Measurements from ENCODE around the gene OSGEP.
A peak's percentile ranks its signal among the peaks of the same experiment; 100 is the strongest.
"Not testable (repeated sequence)": the region's sequence is repeated elsewhere in the genome, so short reads cannot be mapped to it uniquely, and the experiment has no call there.

OSGEP gene

DNA sequence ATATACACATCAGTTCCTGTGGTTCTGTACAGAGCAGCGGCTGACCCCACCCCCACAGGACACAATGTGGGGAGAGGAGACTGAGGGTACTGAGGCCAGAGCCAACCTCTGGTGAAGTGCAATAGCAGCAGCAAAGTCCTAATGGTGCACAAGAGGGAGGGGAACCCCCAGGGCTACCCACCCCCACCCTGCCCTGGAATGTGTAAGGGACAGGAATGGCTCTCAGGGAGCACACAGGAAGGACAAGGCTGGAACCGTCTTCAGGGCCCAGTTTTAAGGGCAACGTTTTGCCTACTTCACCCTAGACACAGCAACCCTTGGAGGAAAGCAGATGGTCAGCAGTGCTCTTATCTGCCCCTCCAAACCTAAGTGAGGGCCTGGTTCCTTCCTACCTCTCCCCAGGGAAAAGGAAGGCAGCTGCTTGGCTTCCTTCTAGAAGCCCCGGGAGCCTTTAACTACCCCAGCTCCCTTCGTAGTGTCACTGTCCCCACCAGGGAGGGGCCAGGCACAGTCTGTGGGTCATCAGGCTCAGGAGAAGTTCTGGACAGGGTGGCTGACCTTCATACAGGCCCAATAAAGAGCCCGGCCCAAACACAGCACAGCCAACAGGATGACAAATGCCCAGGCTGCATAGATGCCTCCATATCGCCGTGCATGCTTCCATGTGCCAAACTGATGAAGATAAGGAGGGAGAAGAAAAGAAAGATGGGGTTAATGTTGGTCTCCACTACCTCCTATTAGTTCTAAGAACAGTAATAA, 3.6 kb upstream of the OSGEP start:
- H3K27ac ChIP-seq (ENCODE audit: low read depth, low read length) = no peak overlapping the region
- no peak overlapping the region for H3K18ac ChIP-seq (ENCODE audit: low read length)
- no peak overlapping the region for H4K8ac ChIP-seq (ENCODE audit: low read depth, low read length)
- peaks cover 3% of the 10 kb centered on the region for H3K4me1 ChIP-seq (ENCODE audit: control insufficient read depth, low read depth, low read length)
- no peak overlapping the region for H3K4ac ChIP-seq (ENCODE audit: low read depth, low read length)
- H3K23ac ChIP-seq (ENCODE audit: low read length) = no peak overlapping the region
- H2BK15ac ChIP-seq (replicated peaks; ENCODE audit: low read depth) = no peak overlapping the region
- H2AK5ac ChIP-seq (ENCODE audit: low read length) = no peak overlapping the region
- H3K56ac ChIP-seq (ENCODE audit: low read length) = no peak overlapping the region
- no peak overlapping the region for H2BK120ac ChIP-seq (ENCODE audit: low read depth, low read length)
- H3K27me3 ChIP-seq (ENCODE audit: insufficient read depth, low read length, poor library complexity) = no peaks in the 10 kb centered on the region
- WGBS (ENCODE audit: extremely low coverage, insufficient coverage, low lambda C conversion rate) = no CpG with 5 or more reads among the region's 8 CpGs
- H3K4me2 ChIP-seq (ENCODE audit: low read length) = no peak overlapping the region
- H3K79me2 ChIP-seq (ENCODE audit: control insufficient read depth, insufficient read depth, low read length) = peaks cover 37% of the 10 kb centered on the region
- H3K79me1 ChIP-seq (ENCODE audit: low read length) = peaks cover 12% of the 10 kb centered on the region
- DNase-seq = peak; percentile 40
- no peak overlapping the region for H3K9ac ChIP-seq (ENCODE audit: low read length)
- H2BK5ac ChIP-seq (ENCODE audit: low read length) = no peak overlapping the region
- H3K36me3 ChIP-seq (ENCODE audit: control insufficient read depth, insufficient read depth, low read length) = peaks cover 5% of the 10 kb centered on the region
- H4K5ac ChIP-seq (ENCODE audit: low read length) = no peak overlapping the region
- H3K4me3 ChIP-seq (ENCODE audit: low read length) = no peak overlapping the region

DNA sequence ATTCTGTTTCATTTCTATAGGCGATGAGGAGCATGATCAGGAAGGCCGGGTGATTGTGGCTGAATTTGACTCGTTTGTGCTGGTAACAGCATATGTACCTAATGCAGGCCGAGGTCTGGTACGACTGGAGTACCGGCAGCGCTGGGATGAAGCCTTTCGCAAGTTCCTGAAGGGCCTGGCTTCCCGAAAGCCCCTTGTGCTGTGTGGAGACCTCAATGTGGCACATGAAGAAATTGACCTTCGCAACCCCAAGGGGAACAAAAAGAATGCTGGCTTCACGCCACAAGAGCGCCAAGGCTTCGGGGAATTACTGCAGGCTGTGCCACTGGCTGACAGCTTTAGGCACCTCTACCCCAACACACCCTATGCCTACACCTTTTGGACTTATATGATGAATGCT, 2.4 kb upstream of the OSGEP start:
- Histone ChIP-seq H3K4me1 (ENCODE audit: control insufficient read depth, low read depth, low read length) (peaks cover 3% of the 10 kb centered on the region), H2BK120ac (ENCODE audit: low read depth, low read length) (no peak overlapping the region), H3K27ac (ENCODE audit: low read depth, low read length) (no peak overlapping the region), H2BK15ac (replicated peaks; ENCODE audit: low read depth) (no peak overlapping the region), H3K27me3 (ENCODE audit: insufficient read depth, low read length, poor library complexity) (no peaks in the 10 kb centered on the region), H3K4me3 (ENCODE audit: low read length) (no peak overlapping the region), H2BK5ac (ENCODE audit: low read length) (no peak overlapping the region), H3K4me2 (ENCODE audit: low read length) (no peak overlapping the region), H3K4ac (ENCODE audit: low read depth, low read length) (no peak overlapping the region), H3K9ac (ENCODE audit: low read length) (no peak overlapping the region), H3K56ac (ENCODE audit: low read length) (peak overlapping the region; percentile 19), H3K36me3 (ENCODE audit: control insufficient read depth, insufficient read depth, low read length) (peaks cover 5% of the 10 kb centered on the region), H3K18ac (ENCODE audit: low read length) (no peak overlapping the region), H3K79me2 (ENCODE audit: control insufficient read depth, insufficient read depth, low read length) (peaks cover 37% of the 10 kb centered on the region), H3K23ac (ENCODE audit: low read length) (no peak overlapping the region), H4K8ac (ENCODE audit: low read depth, low read length) (no peak overlapping the region), H3K79me1 (ENCODE audit: low read length) (peaks cover 12% of the 10 kb centered on the region), H4K5ac (ENCODE audit: low read length) (no peak overlapping the region), H2AK5ac (ENCODE audit: low read length) (no peak overlapping the region)
- no CpG with 5 or more reads among the region's 13 CpGs for WGBS (ENCODE audit: extremely low coverage, insufficient coverage, low lambda C conversion rate)
- no peak for DNase-seq

DNA sequence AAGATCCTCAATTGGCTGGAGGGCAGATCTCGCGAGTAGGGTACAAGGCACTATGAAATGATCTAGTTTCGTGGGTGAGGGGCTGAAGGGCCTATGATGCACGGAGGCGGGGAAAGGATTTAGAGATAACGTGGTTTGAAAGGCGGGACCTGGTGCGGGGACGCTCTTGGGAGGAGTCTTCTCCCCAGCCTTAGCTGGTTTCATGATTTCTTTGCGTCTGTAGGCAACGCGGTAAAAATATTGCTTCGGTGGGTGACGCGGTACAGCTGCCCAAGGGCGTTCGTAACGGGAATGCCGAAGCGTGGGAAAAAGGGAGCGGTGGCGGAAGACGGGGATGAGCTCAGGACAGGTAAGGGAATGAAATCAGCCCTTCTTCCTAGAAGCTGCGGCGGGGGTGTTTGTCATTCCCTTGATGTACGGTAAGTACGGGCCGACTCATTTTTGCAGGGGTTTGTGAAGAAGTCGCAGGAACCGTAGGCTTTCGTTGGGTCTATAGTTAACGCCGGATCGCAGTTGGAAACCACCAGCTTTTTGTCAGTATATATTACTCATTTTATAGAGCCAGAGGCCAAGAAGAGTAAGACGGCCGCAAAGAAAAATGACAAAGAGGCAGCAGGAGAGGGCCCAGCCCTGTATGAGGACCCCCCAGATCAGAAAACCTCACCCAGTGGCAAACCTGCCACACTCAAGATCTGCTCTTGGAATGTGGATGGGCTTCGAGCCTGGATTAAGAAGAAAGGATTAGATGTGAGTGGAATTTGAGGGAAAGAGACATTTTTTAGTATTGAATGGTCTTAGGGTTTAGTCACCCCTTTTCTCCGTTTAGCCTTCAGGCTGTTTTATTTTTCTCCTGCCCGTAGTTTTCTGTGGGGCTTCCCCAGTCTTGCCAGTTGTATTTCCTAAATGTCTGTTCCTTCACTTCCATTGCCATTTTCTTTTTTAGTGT, 1.0 kb upstream of the OSGEP start:
- Histone ChIP-seq H2BK15ac (replicated peaks; ENCODE audit: low read depth) (no peak overlapping the region), H3K4me3 (ENCODE audit: low read length) (peak overlapping the region; percentile 94), H3K27ac (ENCODE audit: low read depth, low read length) (peak overlapping the region; percentile 30), H3K4ac (ENCODE audit: low read depth, low read length) (peak overlapping the region; percentile 92), H3K36me3 (ENCODE audit: control insufficient read depth, insufficient read depth, low read length) (peaks cover 6% of the 10 kb centered on the region), H3K9ac (ENCODE audit: low read length) (peak overlapping the region; percentile 91), H3K23ac (ENCODE audit: low read length) (peak overlapping the region; percentile 11), H4K8ac (ENCODE audit: low read depth, low read length) (no peak overlapping the region), H3K18ac (ENCODE audit: low read length) (peak overlapping the region; percentile 3), H3K79me2 (ENCODE audit: control insufficient read depth, insufficient read depth, low read length) (peaks cover 35% of the 10 kb centered on the region), H3K56ac (ENCODE audit: low read length) (peak overlapping the region; percentile 95), H3K4me2 (ENCODE audit: low read length) (peak overlapping the region; percentile 88), H3K27me3 (ENCODE audit: insufficient read depth, low read length, poor library complexity) (no peaks in the 10 kb centered on the region), H3K4me1 (ENCODE audit: control insufficient read depth, low read depth, low read length) (peaks cover 3% of the 10 kb centered on the region), H2BK5ac (ENCODE audit: low read length) (peak overlapping the region; percentile 38), H2BK120ac (ENCODE audit: low read depth, low read length) (no peak overlapping the region), H4K5ac (ENCODE audit: low read length) (peak overlapping the region; percentile 62), H2AK5ac (ENCODE audit: low read length) (peak overlapping the region; percentile 10), H3K79me1 (ENCODE audit: low read length) (peaks cover 11% of the 10 kb centered on the region)
- no CpG with 5 or more reads among the region's 39 CpGs for WGBS (ENCODE audit: extremely low coverage, insufficient coverage, low lambda C conversion rate)
- DNase-seq = no peak

DNA sequence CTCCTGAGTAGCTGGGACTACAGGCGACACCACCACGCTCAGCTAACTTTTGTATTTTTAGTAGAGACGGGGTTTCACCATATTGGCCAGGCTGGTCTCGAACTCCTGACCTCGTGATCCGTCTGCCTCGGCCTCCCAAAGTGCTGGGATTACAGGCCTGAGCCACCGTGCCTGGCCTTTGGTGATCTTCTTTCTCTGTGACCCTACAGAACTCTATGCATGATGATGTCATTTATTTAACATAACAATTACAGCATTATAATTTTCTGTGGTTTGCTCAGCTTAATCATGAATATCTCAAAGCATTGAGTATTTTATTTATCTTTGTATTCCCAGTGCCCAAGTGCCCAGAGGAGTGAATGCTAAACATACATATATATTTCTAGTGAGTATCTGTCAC, 1.8 kb downstream of the OSGEP start:
- H3K9ac ChIP-seq (ENCODE audit: low read length) = not testable (repeated sequence)

GRCh38 chr14:20446889-20447288, 7.7 kb downstream of the OSGEP start:
- Histone ChIP-seq H4K5ac (ENCODE audit: low read length) (no peak overlapping the region), H3K27ac (ENCODE audit: low read depth, low read length) (no peak overlapping the region), H3K79me2 (ENCODE audit: control insufficient read depth, insufficient read depth, low read length) (no peaks in the 10 kb centered on the region), H3K4me1 (ENCODE audit: control insufficient read depth, low read depth, low read length) (no peaks in the 10 kb centered on the region), H3K4me2 (ENCODE audit: low read length) (no peak overlapping the region), H3K4ac (ENCODE audit: low read depth, low read length) (no peak overlapping the region), H3K56ac (ENCODE audit: low read length) (no peak overlapping the region), H4K8ac (ENCODE audit: low read depth, low read length) (no peak overlapping the region), H3K79me1 (ENCODE audit: low read length) (peaks cover 5% of the 10 kb centered on the region), H3K9ac (ENCODE audit: low read length) (no peak overlapping the region), H2BK15ac (replicated peaks; ENCODE audit: low read depth) (no peak overlapping the region), H3K18ac (ENCODE audit: low read length) (no peak overlapping the region), H3K36me3 (ENCODE audit: control insufficient read depth, insufficient read depth, low read length) (peaks cover 26% of the 10 kb centered on the region), H2AK5ac (ENCODE audit: low read length) (no peak overlapping the region), H2BK120ac (ENCODE audit: low read depth, low read length) (no peak overlapping the region), H2BK5ac (ENCODE audit: low read length) (no peak overlapping the region), H3K27me3 (ENCODE audit: insufficient read depth, low read length, poor library complexity) (no peaks in the 10 kb centered on the region), H3K4me3 (ENCODE audit: low read length) (no peak overlapping the region), H3K23ac (ENCODE audit: low read length) (no peak overlapping the region)
- WGBS (ENCODE audit: extremely low coverage, insufficient coverage, low lambda C conversion rate) = no CpG with 5 or more reads among the region's 5 CpGs
- DNase-seq = no peak

More for the DNA sequence above, 1.8 kb downstream of the OSGEP start:
- Histone ChIP-seq H3K79me2 (ENCODE audit: control insufficient read depth, insufficient read depth, low read length) (peaks cover 25% of the 10 kb centered on the region), H3K36me3 (ENCODE audit: control insufficient read depth, insufficient read depth, low read length) (peaks cover 12% of the 10 kb centered on the region)
- not testable (repeated sequence) for H3K4ac ChIP-seq (ENCODE audit: low read depth, low read length); DNase-seq; H4K5ac ChIP-seq (ENCODE audit: low read length); H3K27me3 ChIP-seq (ENCODE audit: insufficient read depth, low read length, poor library complexity); H3K4me2 ChIP-seq (ENCODE audit: low read length); H3K4me3 ChIP-seq (ENCODE audit: low read length); H3K4me1 ChIP-seq (ENCODE audit: control insufficient read depth, low read depth, low read length); H2BK15ac ChIP-seq (replicated peaks; ENCODE audit: low read depth); H3K56ac ChIP-seq (ENCODE audit: low read length); H3K23ac ChIP-seq (ENCODE audit: low read length); H2BK120ac ChIP-seq (ENCODE audit: low read depth, low read length); H3K18ac ChIP-seq (ENCODE audit: low read length); H3K79me1 ChIP-seq (ENCODE audit: low read length); H2BK5ac ChIP-seq (ENCODE audit: low read length); H4K8ac ChIP-seq (ENCODE audit: low read depth, low read length); H3K27ac ChIP-seq (ENCODE audit: low read depth, low read length); H2AK5ac ChIP-seq (ENCODE audit: low read length)
- no CpG with 5 or more reads among the region's 8 CpGs for WGBS (ENCODE audit: extremely low coverage, insufficient coverage, low lambda C conversion rate)
